ENCODE measurements around the gene ITSN1. TPM values are rescaled to one million over a fixed set of nuclear protein-coding genes. Genes with fewer than 3 reads are reported as not detected.

Gene ITSN1
- total RNA-seq, 3 donors from 2014 or later = 39.5 to 113 (median 58.3) TPM

DNA sequence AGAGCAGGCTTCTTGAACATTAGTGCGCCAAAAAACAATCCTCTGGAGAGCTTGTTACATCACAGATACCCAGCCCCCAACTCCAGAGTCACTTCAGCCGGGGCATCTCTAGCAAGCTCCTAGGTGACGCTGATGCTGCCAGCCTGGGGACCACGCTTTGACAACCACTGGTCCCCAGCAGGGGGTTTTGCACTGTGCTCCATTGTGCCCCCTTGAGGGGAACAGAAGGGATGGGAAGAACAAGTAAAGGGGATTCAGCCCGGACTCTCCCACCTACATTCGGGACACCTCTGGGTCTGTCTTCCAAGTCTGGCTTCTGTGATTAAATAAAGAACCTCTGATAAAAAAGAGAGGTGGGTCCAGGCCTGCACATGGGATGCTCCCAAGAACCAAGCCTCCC is 212.9 kb downstream of the ITSN1 start:
- H3K36me3 ChIP-seq = no peaks in the 10 kb centered on the region
- no peak for DNase-seq (ENCODE audit: low spot score in 2 of 2)
- TF ChIP-seq POLR2A (IDR thresholded peaks at IDR 0.05) = no peak
- TF ChIP-seq, protein P1, sequence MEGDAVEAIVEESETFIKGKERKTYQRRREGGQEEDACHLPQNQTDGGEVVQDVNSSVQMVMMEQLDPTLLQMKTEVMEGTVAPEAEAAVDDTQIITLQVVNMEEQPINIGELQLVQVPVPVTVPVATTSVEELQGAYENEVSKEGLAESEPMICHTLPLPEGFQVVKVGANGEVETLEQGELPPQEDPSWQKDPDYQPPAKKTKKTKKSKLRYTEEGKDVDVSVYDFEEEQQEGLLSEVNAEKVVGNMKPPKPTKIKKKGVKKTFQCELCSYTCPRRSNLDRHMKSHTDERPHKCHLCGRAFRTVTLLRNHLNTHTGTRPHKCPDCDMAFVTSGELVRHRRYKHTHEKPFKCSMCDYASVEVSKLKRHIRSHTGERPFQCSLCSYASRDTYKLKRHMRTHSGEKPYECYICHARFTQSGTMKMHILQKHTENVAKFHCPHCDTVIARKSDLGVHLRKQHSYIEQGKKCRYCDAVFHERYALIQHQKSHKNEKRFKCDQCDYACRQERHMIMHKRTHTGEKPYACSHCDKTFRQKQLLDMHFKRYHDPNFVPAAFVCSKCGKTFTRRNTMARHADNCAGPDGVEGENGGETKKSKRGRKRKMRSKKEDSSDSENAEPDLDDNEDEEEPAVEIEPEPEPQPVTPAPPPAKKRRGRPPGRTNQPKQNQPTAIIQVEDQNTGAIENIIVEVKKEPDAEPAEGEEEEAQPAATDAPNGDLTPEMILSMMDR (IDR thresholded peaks at IDR 0.05) = no peak
- no peak for TF ChIP-seq POLR2AphosphoS5 (IDR thresholded peaks at IDR 0.05)
- no peak overlapping the region for H3K4me3 ChIP-seq
- no peaks in the 10 kb centered on the region for H3K27me3 ChIP-seq
- intact Hi-C loops (cut with DNase I; ENCODE audit: low total_unique reads) = no loop called here
- H3K4me1 ChIP-seq = no peaks in the 10 kb centered on the region
- H3K27ac ChIP-seq = no peak overlapping the region
- H3K9me3 ChIP-seq = no peaks in the 10 kb centered on the region

- Histone ChIP-seq H3K27ac (no peak overlapping the region), H3K27me3 (no peaks in the 10 kb centered on the region), H3K9me3 (no peaks in the 10 kb centered on the region), H3K4me3 (no peak overlapping the region), H3K36me3 (no peaks in the 10 kb centered on the region), H3K4me1 (no peaks in the 10 kb centered on the region)
- no peak for DNase-seq (ENCODE audit: low spot score in 2 of 2)
- TF ChIP-seq POLR2AphosphoS5 (IDR thresholded peaks at IDR 0.05) (no peak), POLR2A (IDR thresholded peaks at IDR 0.05) (no peak)
- TF ChIP-seq, protein P1 (IDR thresholded peaks at IDR 0.05) = no peak
- intact Hi-C loops (cut with DNase I; ENCODE audit: low total_unique reads) = no loop called here
Measured at GRCh38 chr21:33856893-33857527, 214.7 kb downstream of the ITSN1 start.

GRCh38 chr21:33857846-33858666 is 215.8 kb downstream of the ITSN1 start:
- H3K27me3 ChIP-seq = no peaks in the 10 kb centered on the region
- H3K36me3 ChIP-seq = no peaks in the 10 kb centered on the region
- no peaks in the 10 kb centered on the region for H3K4me1 ChIP-seq
- DNase-seq (ENCODE audit: low spot score in 2 of 2) = no peak
- intact Hi-C loops (cut with DNase I; ENCODE audit: low total_unique reads) = no loop called here
- H3K27ac ChIP-seq = no peak overlapping the region
- H3K4me3 ChIP-seq = no peak overlapping the region
- TF ChIP-seq, protein P1 (IDR thresholded peaks at IDR 0.05) = no peak
- TF ChIP-seq POLR2AphosphoS5 (IDR thresholded peaks at IDR 0.05) (no peak), POLR2A (IDR thresholded peaks at IDR 0.05) (no peak)
- no peaks in the 10 kb centered on the region for H3K9me3 ChIP-seq

DNA sequence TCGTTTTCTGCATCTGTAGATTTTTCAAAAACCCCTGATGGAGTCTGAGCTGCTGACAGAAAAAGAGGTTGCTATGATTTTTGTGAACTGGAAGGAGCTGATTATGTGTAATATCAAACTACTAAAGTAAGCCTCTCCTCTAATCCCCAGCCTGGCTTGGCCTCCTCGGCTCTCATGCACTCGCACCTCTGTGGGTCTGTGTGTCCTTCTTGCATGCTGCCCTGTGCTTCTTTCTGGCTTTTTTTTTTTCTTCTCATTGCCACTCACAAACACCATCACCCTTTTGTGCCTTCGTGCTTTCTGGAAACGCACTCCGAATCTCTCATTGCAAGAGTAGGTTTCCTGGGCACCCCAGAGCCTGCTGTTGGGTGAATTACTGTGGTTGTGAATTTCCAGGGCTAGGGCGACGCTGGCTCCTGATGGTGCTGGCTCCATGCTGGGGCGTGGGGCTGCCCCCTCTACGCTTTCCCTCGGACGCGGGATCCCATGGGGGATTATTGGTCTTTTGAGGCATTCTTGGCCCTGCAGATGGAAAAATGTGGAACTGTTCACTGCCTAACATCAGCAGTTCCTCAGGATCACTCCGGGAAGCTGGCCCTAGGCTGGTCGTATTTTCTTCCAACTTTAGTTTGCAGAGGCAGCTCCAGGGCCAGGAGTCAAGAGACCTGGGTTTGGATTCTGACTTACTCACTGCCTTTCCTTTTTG is 216.5 kb downstream of the ITSN1 start:
- no peak overlapping the region for H3K4me3 ChIP-seq
- no peaks in the 10 kb centered on the region for H3K36me3 ChIP-seq
- no peaks in the 10 kb centered on the region for H3K27me3 ChIP-seq
- DNase-seq (ENCODE audit: low spot score in 2 of 2) = no peak
- intact Hi-C loops (cut with DNase I; ENCODE audit: low total_unique reads) = no loop called here
- TF ChIP-seq POLR2A (IDR thresholded peaks at IDR 0.05) (no peak), POLR2AphosphoS5 (IDR thresholded peaks at IDR 0.05) (no peak)
- TF ChIP-seq, protein P1 (IDR thresholded peaks at IDR 0.05) = no peak
- no peak overlapping the region for H3K27ac ChIP-seq
- no peaks in the 10 kb centered on the region for H3K9me3 ChIP-seq
- H3K4me1 ChIP-seq = no peaks in the 10 kb centered on the region
